H9 (cell line): Measurements from ENCODE around the gene GON7. TPM values are rescaled to one million over a fixed set of nuclear protein-coding genes. Genes with fewer than 3 reads are reported as not detected.
"Not testable (repeated sequence)": the region's sequence is repeated elsewhere in the genome, so short reads cannot be mapped to it uniquely, and the experiment has no call there.

Source experiments
- DNase-seq: peaks from one replicate; pipeline ENCODE4 v3.0.0-alpha.2; 2017
- H2AFZ ChIP-seq: one replicate; pipeline ENCODE4 v1.6.1; 2013; ENCODE audit warnings: mild to moderate bottlenecking, low read length, control low read depth, moderate library complexity
- H2AK5ac ChIP-seq: 2 replicates; pipeline ENCODE4 v1.6.1; 2013; ENCODE audit warnings: low read length, control low read depth, mixed read lengths; ENCODE audit not compliant: insufficient read length
- H2BK120ac ChIP-seq: one replicate; pipeline ENCODE4 v1.6.1; 2013; ENCODE audit warnings: low read depth, mild to moderate bottlenecking, low read length, control low read depth, inconsistent platforms; ENCODE audit not compliant: poor library complexity, severe bottlenecking
- H2BK12ac ChIP-seq: 2 replicates; pipeline ENCODE4 v1.6.1; 2013; ENCODE audit warnings: low read length, control low read depth, mixed read lengths, low read depth; ENCODE audit not compliant: insufficient read length
- H2BK15ac ChIP-seq: 2 replicates; pipeline ENCODE4 v1.6.1; 2013; ENCODE audit warnings: low read depth, low read length, control low read depth
- H2BK20ac ChIP-seq: one replicate; pipeline ENCODE4 v1.6.1; 2013; ENCODE audit warnings: low read depth, mild to moderate bottlenecking, low read length, control low read depth, inconsistent platforms; ENCODE audit not compliant: poor library complexity, severe bottlenecking
- H2BK5ac ChIP-seq: 2 replicates; pipeline ENCODE4 v1.6.1; 2013; ENCODE audit warnings: low read length, control low read depth, mixed read lengths; ENCODE audit not compliant: insufficient read length
- H3K14ac ChIP-seq: 2 replicates; pipeline ENCODE4 v1.6.1; 2013; ENCODE audit warnings: low read length, control low read depth; ENCODE audit not compliant: insufficient read depth
- H3K18ac ChIP-seq: 2 replicates; pipeline ENCODE4 v1.6.1; 2013; ENCODE audit warnings: low read depth, mild to moderate bottlenecking, mixed read lengths, low read length, control low read depth; ENCODE audit not compliant: insufficient read length
- H3K23ac ChIP-seq: 2 replicates; pipeline ENCODE4 v1.6.1; 2013; ENCODE audit warnings: low read length, control low read depth, mixed read lengths, low read depth; ENCODE audit not compliant: insufficient read length
- H3K23me2 ChIP-seq: 2 replicates; pipeline ENCODE4 v1.6.1; 2013; ENCODE audit warnings: low read depth, mild to moderate bottlenecking, mixed read lengths, low read length, control low read depth; ENCODE audit not compliant: insufficient read length, poor library complexity, severe bottlenecking
- H3K27ac ChIP-seq: 2 replicates; pipeline ENCODE4 v1.5.1; 2013; ENCODE audit warnings: low read length, control low read depth, mixed read lengths, low read depth; ENCODE audit not compliant: insufficient read length
- H3K27me3 ChIP-seq: 2 replicates; pipeline ENCODE4 v1.6.1; 2013; ENCODE audit warnings: low read length, control low read depth, inconsistent platforms; ENCODE audit not compliant: insufficient read depth
- H3K4ac ChIP-seq: 2 replicates; pipeline ENCODE4 v1.6.1; 2013; ENCODE audit warnings: low read depth, mild to moderate bottlenecking, control low read depth, inconsistent platforms, low read length, moderate library complexity
- H3K4me1 ChIP-seq: 2 replicates; pipeline ENCODE4 v1.6.1; 2013; ENCODE audit warnings: low read length, control low read depth, inconsistent platforms; ENCODE audit not compliant: insufficient read depth
- H3K4me2 ChIP-seq: 2 replicates; pipeline ENCODE4 v1.6.1; 2013; ENCODE audit warnings: low read length, control low read depth, mixed read lengths; ENCODE audit not compliant: insufficient read length, insufficient read depth
- H3K56ac ChIP-seq: 2 replicates; pipeline ENCODE4 v1.6.1; 2013; ENCODE audit warnings: low read depth, mild to moderate bottlenecking, mixed read lengths, low read length, control low read depth; ENCODE audit not compliant: insufficient read length
- H3K79me1 ChIP-seq: 2 replicates; pipeline ENCODE4 v1.6.1; 2013; ENCODE audit warnings: low read depth, mild to moderate bottlenecking, moderate library complexity, low read length, control low read depth, inconsistent platforms; ENCODE audit not compliant: insufficient read depth, poor library complexity, severe bottlenecking
- H3K79me2 ChIP-seq: 2 replicates; pipeline ENCODE4 v1.6.1; 2013; ENCODE audit warnings: low read length, control low read depth, inconsistent platforms; ENCODE audit not compliant: insufficient read depth
- H3K9ac ChIP-seq: 2 replicates; pipeline ENCODE4 v1.6.1; 2013; ENCODE audit warnings: low read length, control low read depth, mixed read lengths; ENCODE audit not compliant: insufficient read length; ENCODE audit errors: extremely low read depth
- H3K9me3 ChIP-seq: one replicate; pipeline ENCODE4 v1.6.1; 2013; ENCODE audit warnings: low read depth, low read length, inconsistent platforms; ENCODE audit not compliant: control insufficient read depth
- H3T11ph ChIP-seq: one replicate; pipeline ENCODE4 v1.6.1; 2013; ENCODE audit warnings: mild to moderate bottlenecking, low read length, control low read depth, inconsistent platforms
- H4K20me1 ChIP-seq: one replicate; pipeline ENCODE4 v1.6.1; 2013; ENCODE audit not compliant: control insufficient read depth, insufficient read length, insufficient read depth
- H4K5ac ChIP-seq: 2 replicates; pipeline ENCODE4 v1.6.1; 2013; ENCODE audit warnings: low read depth, mild to moderate bottlenecking, mixed read lengths, low read length, control low read depth; ENCODE audit not compliant: insufficient read length
- H4K8ac ChIP-seq: replicated peaks from 2 replicates; pipeline ENCODE4 v1.6.1; 2013; ENCODE audit warnings: low read length, control low read depth, mixed read lengths, low read depth; ENCODE audit not compliant: insufficient read length
- H4K91ac ChIP-seq: 2 replicates; pipeline ENCODE4 v1.6.1; 2013; ENCODE audit warnings: low read depth, mild to moderate bottlenecking, moderate library complexity, mixed read lengths, low read length, control low read depth; ENCODE audit not compliant: insufficient read length
- H3K27ac Mint-ChIP-seq, 3 experiments: 2 replicates in 2 of 3; 3 replicates in 1 of 3; pipeline ENCODE4 v1.8.0; 2020 to 2021; ENCODE audit warnings: mixed read lengths in 3 of 3, mild to moderate bottlenecking in 1 of 3, moderate library complexity in 1 of 3
- H3K27me3 Mint-ChIP-seq: 2 replicates; pipeline ENCODE4 v1.8.0; 2021; ENCODE audit warnings: low read depth, mild to moderate bottlenecking, moderate library complexity, mixed read lengths
- H3K36me3 Mint-ChIP-seq, 3 experiments: 2 replicates in 2 of 3; 3 replicates in 1 of 3; pipeline ENCODE4 v1.8.0; 2020 to 2021; ENCODE audit warnings: low read depth in 3 of 3, mixed read lengths in 3 of 3; ENCODE audit not compliant: insufficient read depth in 1 of 3
- H3K4me1 Mint-ChIP-seq, 2 experiments: 2 replicates each; pipeline ENCODE4 v1.8.0; 2020; ENCODE audit warnings: mixed read lengths in 2 of 2
- H3K4me3 Mint-ChIP-seq, 2 experiments: 2 replicates in 1 of 2; 3 replicates in 1 of 2; pipeline ENCODE4 v1.8.0; 2020 to 2021; ENCODE audit warnings: mild to moderate bottlenecking in 2 of 2, mixed read lengths in 2 of 2, moderate library complexity in 1 of 2
- H3K9me3 Mint-ChIP-seq, 2 experiments: 2 replicates in 1 of 2; 3 replicates in 1 of 2; pipeline ENCODE4 v1.8.0; 2020; ENCODE audit warnings: mild to moderate bottlenecking in 2 of 2, mixed read lengths in 2 of 2, moderate library complexity in 1 of 2
- CTCF ChIP-seq: fragments of 200-600 bp; sonication (generic); conservative IDR thresholded peaks from 3 replicates; pipeline ENCODE4 v1.8.0; 2021; ENCODE audit warnings: antibody characterized with exemption, mild to moderate bottlenecking
- WGBS: extraction: QIAGEN DNeasy Blood & Tissue Kit; methylation state at CpG from one replicate; pipeline ENCODE4 v1.1.7; 2013; ENCODE audit warnings: missing lambda C conversion rate, low lambda C conversion rate, mixed read lengths; ENCODE audit not compliant: insufficient read length; ENCODE audit errors: extremely low coverage; 5-methylcytosine and 5-hydroxymethylcytosine counted together
- total RNA-seq: library from RNA; stranded (reverse); gene quantifications from 2 replicates; pipeline ENCODE4 v1.2.1, GENCODE V29; 2021

The GON7 gene
- total RNA-seq, 1 experiment from 2014 or later, result 6.8 TPM

- no peaks in the 10 kb centered on the region for H3K79me2 ChIP-seq
- no peaks in the 10 kb centered on the region for H3K27me3 Mint-ChIP-seq
- H3K4me1 ChIP-seq, result no peaks in the 10 kb centered on the region
- no peak overlapping the region for H2AFZ ChIP-seq
- no peaks in the 10 kb centered on the region for H3K79me1 ChIP-seq
- H3K4me1 Mint-ChIP-seq, result no peaks in the 10 kb centered on the region
- no peak overlapping the region for H3K9ac ChIP-seq
- H3K56ac ChIP-seq, result no peak overlapping the region
- no peaks in the 10 kb centered on the region for H3K23me2 ChIP-seq
- no peaks in the 10 kb centered on the region for H3K27me3 ChIP-seq
- H4K20me1 ChIP-seq, result no peaks in the 10 kb centered on the region
- no peak overlapping the region for H2BK15ac ChIP-seq
- H3K14ac ChIP-seq, result no peak overlapping the region
- no peak overlapping the region for H3K23ac ChIP-seq
- WGBS, result no CpG with 5 or more reads among the region's 4 CpGs
- H4K5ac ChIP-seq, result no peak overlapping the region
- H2BK20ac ChIP-seq, result no peak overlapping the region
- no peak overlapping the region for H2BK12ac ChIP-seq
- no peak overlapping the region for H3T11ph ChIP-seq
- no peak overlapping the region for H2BK5ac ChIP-seq
- H3K4me3 Mint-ChIP-seq, result no peak overlapping the region
- H3K4ac ChIP-seq, result no peak overlapping the region
- no peak overlapping the region for H4K91ac ChIP-seq
- H3K27ac ChIP-seq, result no peak overlapping the region
- peaks cover 0 to 1% (median 0%) of the 10 kb centered on the region in 3 experiments; a peak in 1 of 7 replicates for H3K36me3 Mint-ChIP-seq
- H3K18ac ChIP-seq, result no peak overlapping the region
- peaks cover 0 to 5% of the 10 kb centered on the region in 2 experiments; a peak in 1 of 5 replicates for H3K9me3 Mint-ChIP-seq
- no peak for DNase-seq
- H2AK5ac ChIP-seq, result no peak overlapping the region
- H3K27ac Mint-ChIP-seq, result no peak overlapping the region
- no peak for TF ChIP-seq CTCF
- no peak overlapping the region for H3K4me2 ChIP-seq
- H3K9me3 ChIP-seq, result no peaks in the 10 kb centered on the region
- H4K8ac ChIP-seq, result no peak overlapping the region
- no peak overlapping the region for H2BK120ac ChIP-seq
These were observed 35.5 kb downstream of the GON7 start for GRCh38 chr14:93171376-93171775.

GRCh38 chr14:93170141-93170540 is 36.7 kb downstream of the GON7 start:
- H3K27me3 ChIP-seq, H3K9ac ChIP-seq, H2BK120ac ChIP-seq, H3K27me3 Mint-ChIP-seq, H3K79me1 ChIP-seq, H3K4me2 ChIP-seq, H4K5ac ChIP-seq, H3K36me3 Mint-ChIP-seq, H3K79me2 ChIP-seq, H3K23ac ChIP-seq, H4K8ac ChIP-seq, H3K4me1 Mint-ChIP-seq, H4K91ac ChIP-seq, H3K23me2 ChIP-seq, H3K18ac ChIP-seq, H3K4me1 ChIP-seq, H3K9me3 ChIP-seq, H3T11ph ChIP-seq, H4K20me1 ChIP-seq, H3K4me3 Mint-ChIP-seq, H2BK5ac ChIP-seq, H3K27ac ChIP-seq, H2BK20ac ChIP-seq, DNase-seq, H2AFZ ChIP-seq, H2AK5ac ChIP-seq, H3K27ac Mint-ChIP-seq, H2BK12ac ChIP-seq, H3K14ac ChIP-seq, H2BK15ac ChIP-seq, H3K9me3 Mint-ChIP-seq, H3K4ac ChIP-seq, H3K56ac ChIP-seq: not testable (repeated sequence)
- WGBS, result no CpG with 5 or more reads among the region's 20 CpGs
